DMS 273 (cell line): ENCODE measurements around the gene KRTAP26-1.

Source experiments
- DNase-seq: peaks from one replicate; lab custom pipeline; 2025; ENCODE audit not compliant: unreplicated experiment; lab: John Stamatoyannopoulos, UW

Gene KRTAP26-1, protein sequence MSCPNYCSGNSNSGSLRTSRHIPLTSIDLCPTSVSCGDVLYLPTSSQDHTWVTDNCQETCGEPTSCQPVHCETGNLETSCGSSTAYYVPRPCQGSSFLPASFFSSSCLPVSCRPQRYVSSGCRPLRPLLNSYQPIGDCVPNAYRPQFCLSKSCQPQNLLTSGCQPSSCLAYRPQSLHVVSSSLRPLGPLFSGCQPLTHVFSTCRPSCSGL

DNA sequence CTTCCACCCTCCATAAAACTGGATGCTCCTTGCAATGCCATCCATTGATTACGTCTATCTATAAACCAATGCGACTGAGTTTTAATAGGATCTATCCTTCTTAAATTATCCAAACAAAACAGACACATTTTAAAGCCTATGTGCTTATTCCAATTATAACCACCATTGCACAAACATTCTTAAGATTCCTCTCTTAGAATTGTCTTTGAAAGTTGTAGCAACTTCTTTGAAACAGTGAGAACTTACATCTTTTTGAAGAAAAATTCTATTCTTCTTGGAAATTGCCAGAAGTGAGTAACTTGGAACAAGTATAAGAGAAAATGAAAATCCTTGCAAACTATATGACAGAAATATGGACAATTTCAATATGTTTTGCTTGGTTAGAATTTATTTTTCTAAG, at the start of gene KRTAP26-1:
Gene KRTAP26-1, minus strand, starts transcription at position 101 of the 400 bp plus-strand sequence. CDS start 280 bp downstream, outside the sequence.
- no peak for DNase-seq

GRCh38 chr21:30355906-30356305, 35.8 kb upstream of the KRTAP26-1 start:
- DNase-seq = no peak

DNA sequence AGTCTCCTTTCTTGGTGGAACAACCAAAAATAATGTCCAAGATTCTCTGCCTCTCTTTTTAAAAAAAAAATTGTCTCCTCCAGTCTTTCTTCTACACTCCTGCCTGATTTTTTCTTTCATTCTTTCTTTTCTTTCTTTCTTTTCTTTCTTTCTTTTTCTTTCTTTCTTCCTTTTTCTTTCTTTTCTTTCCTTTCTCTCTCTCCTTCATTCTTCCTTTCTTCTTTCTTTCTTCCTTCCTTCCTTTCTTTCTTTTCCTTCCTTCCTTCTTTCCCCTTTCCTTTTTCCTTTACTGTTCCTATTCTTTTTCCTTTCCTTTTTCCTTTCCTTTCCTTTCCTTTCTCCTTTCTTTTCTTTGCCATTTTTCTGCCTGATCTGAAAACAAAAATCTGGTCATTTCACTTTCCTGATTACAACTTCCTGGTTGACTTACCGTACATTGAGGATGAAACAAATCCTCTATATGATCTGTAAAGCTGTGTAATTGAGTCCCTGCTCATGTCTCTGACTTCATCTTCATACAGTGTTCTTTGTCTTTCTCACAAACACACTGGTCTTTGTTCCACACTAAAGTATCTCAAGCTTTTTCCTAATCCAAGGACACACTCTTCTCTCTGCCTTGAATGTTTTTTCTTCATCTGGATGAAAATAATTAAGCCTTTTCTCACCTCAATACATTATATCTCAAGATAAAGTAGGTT, 34.3 kb upstream of the KRTAP26-1 start:
- no peak for DNase-seq

- DNase-seq = no peak
Measured at GRCh38 chr21:30351534-30351933, 31.4 kb upstream of the KRTAP26-1 start.

GRCh38 chr21:30349572-30349971, 29.5 kb upstream of the KRTAP26-1 start:
- DNase-seq = no peak

DNA sequence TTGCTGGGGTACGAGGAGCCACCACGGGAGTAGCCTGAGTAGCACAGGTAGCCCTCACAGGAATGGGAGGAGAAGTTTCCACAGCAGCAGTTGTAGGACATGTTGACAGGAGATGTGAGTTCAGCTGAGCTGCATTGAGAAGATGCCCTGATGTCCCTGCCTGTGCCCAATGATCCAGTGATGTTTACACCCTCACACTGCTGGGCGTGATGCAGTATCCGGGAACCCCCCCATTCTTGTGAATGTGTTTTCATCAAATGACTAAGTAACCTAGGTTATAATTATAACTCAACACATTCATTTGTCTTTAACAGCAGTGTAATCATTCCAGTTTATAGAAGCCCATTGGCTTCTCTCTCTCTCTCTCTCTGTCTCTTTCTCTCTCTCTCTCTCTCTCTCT, 28.4 kb upstream of the KRTAP26-1 start, which contains the start of gene KRTAP23-1:
Gene KRTAP23-1, minus strand, starts transcription at position 101 of the 400 bp plus-strand sequence. Its CDS starts 0 bp downstream, at position 101.
- DNase-seq = no peak

DNA sequence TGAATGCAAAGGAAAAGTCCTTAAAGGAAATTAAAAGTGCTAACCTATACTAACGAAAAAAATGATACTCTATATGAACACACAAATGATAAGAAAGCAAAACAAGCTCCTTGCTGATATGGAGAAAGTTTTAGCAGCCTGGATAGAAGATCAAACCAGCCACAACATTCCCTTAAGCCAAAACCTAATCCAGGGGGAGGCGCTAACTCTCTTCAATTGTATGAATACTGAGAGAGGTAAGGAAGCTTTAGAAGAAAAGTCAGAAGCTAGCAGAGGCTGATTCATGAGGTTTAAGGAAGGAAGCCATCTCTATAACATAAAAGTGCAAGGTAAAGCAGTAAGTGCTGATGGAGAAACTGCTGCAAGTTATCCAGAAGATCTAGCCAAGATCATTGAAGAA, 24.9 kb upstream of the KRTAP26-1 start:
- no peak for DNase-seq

DNA sequence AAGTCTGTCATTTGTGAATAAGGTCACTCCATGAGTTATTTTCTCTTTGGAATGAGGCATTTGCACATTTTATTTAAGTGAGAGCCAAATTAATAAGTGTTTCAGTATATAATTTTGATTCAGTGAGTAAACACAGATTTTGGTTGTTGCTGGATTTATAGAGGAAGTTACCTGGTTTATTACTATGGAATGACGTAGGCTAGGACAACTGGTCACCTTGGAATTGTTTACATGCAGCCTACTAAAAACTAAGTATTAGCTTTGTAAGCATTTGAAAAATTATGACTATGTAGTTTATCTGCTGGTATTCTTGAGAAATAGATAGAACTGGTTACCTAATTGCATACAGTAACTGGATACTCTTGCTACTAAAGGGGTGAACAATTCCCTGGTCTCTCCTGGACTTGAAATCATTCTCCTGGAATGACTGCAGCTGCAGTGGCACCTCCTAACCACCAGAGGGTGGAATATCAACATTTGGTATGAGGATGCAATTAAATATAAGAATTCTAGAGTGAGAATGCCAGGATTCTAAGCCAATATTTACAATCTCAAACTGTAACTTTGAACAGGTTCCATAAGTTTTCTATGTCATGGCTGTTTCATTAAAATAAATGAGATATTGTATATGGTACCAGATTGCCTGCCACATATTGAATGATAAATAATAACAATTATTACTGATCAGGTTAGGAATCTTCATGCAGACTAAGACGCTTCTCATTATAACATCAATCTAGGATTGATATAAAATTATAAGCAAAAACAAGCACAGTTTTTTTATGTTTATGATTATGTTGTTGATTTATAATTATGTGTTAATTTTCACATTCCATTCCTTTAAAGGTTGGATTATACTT, 20.8 kb upstream of the KRTAP26-1 start:
- DNase-seq = peak; percentile 62

DNA sequence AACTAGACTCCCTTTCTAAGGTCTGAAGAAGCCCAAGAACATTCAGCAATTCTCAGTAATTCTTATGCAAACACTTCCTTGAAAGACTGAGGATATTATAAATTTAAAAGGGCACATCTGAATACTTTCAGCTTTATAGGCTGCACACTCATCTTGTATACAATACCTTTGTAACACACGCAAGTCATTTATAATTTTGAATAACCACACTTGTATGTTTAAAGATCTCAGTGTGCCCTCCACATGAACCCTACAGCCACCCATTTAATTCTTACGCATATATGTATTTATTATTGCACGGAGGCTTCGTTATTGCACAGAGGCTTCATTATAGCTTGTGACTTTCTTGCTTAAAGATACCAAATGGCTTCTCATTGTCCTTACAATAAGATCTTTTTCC, 18.6 kb upstream of the KRTAP26-1 start:
- no peak for DNase-seq

DNA sequence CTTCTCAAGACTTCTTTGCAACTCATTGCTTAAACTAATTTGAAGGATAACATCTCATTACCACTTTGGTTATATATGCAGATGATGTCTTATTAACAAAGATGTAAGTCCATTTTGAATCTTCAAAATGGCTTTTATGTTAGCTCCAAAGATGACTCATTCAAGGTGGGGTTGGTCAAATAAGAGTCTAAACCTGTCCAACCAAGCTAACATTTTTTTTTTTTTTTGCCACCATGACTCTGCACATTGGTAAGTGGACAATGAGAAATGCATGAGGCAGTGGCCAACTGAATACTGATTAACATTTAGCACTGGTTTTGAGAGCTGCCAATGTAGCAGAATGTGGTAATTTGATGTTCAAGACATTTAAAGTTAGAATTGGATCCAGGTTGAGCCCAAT, 17.7 kb upstream of the KRTAP26-1 start:
- DNase-seq = no peak

DNA sequence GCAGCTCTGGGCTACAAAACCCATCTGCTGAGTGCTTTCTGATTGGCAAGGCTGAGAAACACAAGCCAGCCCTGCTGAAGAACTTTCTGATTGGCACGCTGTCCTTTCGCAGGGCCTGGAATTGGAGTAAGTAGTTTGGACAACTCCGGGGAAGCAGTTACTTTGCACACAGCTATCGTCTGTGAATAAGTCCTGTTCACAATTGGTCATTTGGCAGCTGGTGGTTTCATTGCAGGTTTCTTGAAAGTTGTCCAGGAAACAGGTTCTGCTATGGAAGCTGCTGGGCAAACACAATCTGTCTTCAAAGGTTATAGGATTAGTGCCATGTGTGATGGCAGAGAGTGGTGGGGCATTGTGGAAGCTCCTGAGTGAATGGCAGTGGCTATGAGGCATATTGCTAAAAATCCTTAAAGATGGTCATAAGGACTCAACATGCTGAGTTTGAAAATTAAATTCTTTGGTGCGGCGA, 17.2 kb upstream of the KRTAP26-1 start, which contains the start of gene KRTAP27-1:
Gene KRTAP27-1, minus strand, starts transcription at position 419 of the 469 bp plus-strand sequence. Its CDS starts 26 bp downstream, at position 393.
- DNase-seq = no peak

GRCh38 chr21:30336596-30336995, 16.5 kb upstream of the KRTAP26-1 start:
- DNase-seq = no peak

DNA sequence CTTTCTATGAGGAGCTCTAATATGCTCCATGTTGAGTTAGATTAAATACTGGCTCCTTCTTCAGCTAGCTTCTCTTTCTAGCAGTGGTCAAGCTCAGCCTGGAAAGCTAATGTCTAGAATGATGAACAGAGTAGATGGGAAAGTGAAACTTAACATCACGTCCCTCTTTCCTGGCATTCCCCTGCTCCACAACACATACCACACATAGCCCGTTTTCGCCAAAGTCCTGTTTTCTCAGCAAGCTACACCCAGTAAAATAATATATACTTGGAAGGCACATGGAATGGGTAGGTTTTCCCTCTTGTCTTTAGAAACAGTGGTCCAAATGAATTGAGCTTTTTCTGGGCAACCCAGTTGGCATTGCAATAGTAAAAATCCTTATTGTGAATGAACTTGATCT, 13.6 kb upstream of the KRTAP26-1 start:
- no peak for DNase-seq

- no peak for DNase-seq
Measured at GRCh38 chr21:30332681-30333080, 12.6 kb upstream of the KRTAP26-1 start.

DNA sequence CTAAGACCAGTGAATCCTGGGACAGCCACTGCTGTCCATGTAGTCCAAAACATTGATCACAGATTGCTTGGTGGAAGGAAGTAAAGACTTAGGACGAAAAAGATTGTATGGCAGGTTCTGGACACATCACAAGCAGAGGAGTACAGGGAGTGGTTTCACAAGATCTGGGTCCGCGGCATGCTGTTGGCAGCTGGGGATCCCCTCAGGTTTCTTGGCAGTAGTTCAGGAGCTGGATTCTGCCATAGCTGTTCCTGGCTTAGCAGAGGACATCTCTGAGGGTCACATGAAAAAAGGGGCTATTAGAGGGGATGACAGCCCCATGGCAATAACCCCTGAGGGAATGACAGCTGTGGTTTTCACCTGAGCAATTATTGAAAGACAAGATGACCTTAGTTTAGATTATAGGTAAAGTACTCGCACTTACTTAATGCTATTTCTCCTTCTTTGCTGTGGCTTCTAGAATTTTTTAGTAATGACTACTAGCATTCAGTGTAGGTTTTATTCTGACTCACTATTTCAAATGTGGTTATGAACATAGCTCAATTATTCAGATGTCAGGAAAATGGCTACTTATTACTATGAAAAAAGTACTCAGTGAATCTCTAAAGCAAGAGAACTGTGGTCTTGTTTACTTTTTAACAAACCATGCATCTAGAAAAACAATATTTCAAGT, 9.2 kb upstream of the KRTAP26-1 start:
- no peak for DNase-seq

DNA sequence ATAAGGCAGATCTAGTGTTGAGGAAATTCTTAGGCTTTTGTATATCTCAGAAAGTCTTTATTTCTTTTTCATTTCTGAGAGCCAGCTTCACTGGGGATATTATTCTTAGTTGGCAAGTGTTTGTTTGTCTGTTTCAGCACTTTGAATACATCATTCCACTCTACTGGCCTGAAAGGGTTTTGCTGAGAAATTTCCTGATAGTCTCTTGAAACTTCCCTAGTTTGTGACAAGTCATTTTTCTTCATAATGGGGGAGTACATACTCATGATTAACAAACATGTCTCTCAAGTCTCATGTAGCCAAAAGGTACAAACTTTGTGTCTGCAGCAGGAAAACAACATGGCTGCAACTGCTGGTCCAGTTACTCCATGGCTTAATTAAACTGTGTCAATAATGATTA, 6.3 kb upstream of the KRTAP26-1 start:
- no peak for DNase-seq

- no peak for DNase-seq
Measured at GRCh38 chr21:30315701-30316100, 4.4 kb downstream of the KRTAP26-1 start.

DNA sequence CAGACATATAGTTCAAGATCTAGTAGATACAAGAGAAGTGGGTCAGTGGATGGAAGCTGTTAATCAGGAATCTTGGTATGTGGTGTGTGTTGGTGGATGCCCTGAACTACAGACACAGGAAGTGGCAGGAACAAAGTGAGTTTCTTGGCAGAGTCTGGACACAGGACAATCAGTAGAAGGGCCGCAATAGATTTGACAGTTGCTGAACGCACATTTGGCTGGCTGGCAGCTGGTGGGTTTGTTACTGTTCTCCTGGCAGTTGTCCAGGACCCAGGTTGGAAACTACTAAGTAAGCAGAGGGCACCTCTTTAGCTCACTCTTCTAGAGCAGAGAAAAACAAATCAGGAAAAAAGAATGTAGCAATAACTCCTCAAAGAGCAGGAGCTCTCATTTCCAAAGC, 13.2 kb downstream of the KRTAP26-1 start:
- peak; percentile 4 for DNase-seq

GRCh38 chr21:30305136-30305535, 15.0 kb downstream of the KRTAP26-1 start:
- no peak for DNase-seq

GRCh38 chr21:30289215-30289614, 30.9 kb downstream of the KRTAP26-1 start, which contains the start of gene KRTAP25-1:
KRTAP25-1 (minus strand) TSS chr21:30289514; CDS start chr21:30289490, 24 bp downstream.
- DNase-seq = no peak

DNA sequence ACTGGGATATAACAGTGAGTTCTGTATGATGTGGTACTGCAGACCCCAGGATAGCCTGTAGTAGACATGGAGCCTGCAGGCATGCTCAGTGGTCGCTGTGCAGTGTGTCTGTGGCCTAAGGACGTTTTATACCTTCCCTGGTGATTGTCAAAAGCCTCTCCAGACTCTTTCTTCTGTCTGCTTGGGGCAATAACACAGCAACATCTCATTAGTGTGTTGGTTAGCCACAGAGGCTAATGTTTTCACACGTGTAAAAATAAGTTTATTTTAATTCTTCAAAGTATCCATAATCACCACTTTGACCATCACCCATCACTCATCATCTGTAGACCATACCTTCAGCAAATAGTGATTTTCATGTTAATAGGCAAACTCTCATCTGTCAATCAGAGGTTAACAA, 37.3 kb downstream of the KRTAP26-1 start, which contains the start of gene KRTAP24-1:
Gene KRTAP24-1, minus strand, starts transcription at position 101 of the 400 bp plus-strand sequence. Its CDS starts 18 bp downstream, at position 83.
- DNase-seq = no peak
